SIG-M5 (cell line): ENCODE measurements around the gene SPG7.
A peak's percentile ranks its signal among the peaks of the same experiment; 100 is the strongest.

Experiments
- DNase-seq: peaks from one replicate; lab custom pipeline; 2025; lab: John Stamatoyannopoulos, UW

SPG7 gene

DNA sequence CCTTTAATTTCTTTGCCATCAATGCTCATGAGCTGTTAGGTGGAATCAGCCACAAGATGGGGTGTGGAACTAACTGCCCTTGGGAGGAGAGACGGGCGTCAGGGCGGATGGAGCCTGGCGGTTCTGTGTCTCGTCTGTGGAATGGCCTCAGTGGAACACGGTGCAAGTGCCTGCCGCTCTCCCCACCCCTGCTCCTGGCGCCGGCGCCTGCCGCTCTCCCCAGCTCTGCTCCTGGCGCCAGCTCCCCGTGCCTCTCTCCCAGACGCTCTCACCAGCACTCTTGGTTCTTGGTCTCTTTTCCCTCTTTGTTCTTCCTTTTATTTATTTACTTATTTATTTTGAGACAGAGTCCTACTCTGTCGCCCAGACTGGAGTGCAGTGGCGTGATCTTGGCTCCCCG lies 39.1 kb downstream of the SPG7 start:
- no peak for DNase-seq

DNA sequence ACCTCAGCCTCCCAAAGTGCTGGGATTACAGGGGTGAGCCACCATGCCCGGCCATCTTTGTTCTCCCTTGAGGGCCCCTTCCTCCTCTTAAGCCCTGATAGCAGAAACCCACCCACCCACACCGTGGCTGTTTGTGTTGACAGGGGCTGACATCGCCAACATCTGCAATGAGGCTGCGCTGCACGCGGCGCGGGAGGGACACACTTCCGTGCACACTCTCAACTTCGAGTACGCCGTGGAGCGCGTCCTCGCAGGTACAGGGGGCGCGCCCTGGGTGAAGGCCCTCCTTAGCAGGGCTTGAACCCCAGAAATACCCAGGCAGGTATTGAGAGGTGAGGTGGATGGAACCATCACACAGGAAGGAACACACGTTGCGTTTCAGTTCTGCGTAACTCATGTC lies 39.7 kb downstream of the SPG7 start:
- DNase-seq, result no peak

GRCh38 chr16:89548344-89549006 lies 40.3 kb downstream of the SPG7 start:
- no peak for DNase-seq

GRCh38 chr16:89549007-89549700 lies 41.0 kb downstream of the SPG7 start:
- DNase-seq, result no peak

GRCh38 chr16:89550421-89551007 lies 42.3 kb downstream of the SPG7 start:
- no peak for DNase-seq

DNA sequence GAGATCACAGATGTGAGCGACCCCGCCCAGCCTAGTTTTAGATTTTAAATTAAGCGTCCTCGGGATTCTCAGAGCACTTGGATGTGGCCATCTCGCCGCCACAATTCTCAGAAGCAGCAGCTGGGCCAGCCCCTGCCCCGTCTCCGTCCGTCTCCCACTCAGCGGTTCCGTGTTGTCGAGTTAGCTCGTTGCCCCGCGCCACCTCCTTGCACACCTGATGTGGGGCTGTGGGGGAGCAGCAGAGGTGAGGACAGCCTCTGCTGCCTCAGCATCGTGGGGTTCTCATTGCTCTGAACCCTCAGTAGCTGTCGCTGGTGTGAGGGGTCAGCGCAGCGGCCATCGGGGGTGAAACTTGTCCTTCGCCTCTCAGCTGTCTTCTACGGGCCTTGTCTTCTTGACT lies 44.1 kb downstream of the SPG7 start:
- DNase-seq, result no peak

DNA sequence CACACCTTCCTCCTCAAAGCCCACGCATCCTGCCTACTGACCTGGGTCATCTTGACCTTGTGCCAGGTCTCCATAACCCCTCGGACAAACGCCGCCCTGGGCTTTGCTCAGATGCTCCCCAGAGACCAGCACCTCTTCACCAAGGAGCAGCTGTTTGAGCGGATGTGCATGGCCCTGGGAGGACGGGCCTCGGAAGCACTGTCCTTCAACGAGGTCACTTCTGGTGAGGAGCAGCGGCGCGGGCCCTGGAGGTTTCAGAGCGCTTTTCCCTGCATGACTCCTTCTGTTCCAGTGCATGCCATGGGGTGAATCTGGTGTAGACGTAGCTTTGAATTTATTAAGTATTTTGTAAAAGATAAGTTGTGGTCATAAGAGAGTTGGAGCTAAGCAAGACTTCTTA lies 44.7 kb downstream of the SPG7 start:
- no peak for DNase-seq

GRCh38 chr16:89553733-89554132 lies 45.5 kb downstream of the SPG7 start:
- no peak for DNase-seq

- DNase-seq, result no peak
Observed at GRCh38 chr16:89554343-89554742, 46.1 kb downstream of the SPG7 start.

DNA sequence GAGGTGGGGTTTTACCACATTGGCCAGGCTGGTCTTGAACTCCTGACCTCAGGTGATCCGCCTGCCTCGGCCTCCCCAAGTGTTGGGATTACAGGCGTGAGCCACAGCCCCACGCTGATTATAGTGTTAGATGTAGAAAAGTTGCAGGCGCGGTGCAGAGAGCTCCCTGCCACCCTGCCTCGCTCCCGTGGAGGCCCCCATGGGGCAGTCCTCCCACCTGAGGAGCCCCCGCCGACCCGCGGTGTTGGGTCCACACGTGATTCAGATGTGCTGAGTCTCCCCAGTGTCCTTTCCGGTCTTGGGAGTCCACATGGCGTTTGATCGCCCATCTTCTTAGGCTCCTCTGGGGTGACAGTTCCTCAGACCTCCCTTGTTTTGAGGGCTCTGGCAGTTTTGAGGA lies 47.1 kb downstream of the SPG7 start:
- DNase-seq, result no peak

DNA sequence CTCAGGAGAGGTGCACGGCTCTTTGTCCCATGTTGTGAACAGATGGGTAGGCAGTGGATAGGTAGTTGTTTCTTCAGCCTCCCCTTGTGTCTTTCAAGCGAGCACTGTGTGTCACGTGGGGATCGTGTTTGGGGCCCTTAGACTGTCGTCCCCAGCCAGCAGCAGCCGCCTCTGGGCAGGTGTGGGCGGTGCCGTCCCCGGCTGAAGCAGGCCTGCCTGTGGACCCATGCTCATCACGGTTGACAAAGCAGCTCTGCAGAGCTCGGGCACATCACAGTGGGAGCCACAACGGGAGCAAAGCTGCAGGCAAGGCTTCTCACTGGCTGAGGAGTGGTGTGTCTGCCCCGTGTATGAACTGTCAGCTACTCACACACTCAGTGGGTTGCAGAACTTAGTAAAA lies 47.6 kb downstream of the SPG7 start:
- no peak for DNase-seq

- DNase-seq, result no peak
Observed at GRCh38 chr16:89556750-89557689, 48.8 kb downstream of the SPG7 start.

GRCh38 chr16:89557690-89558490 lies 49.7 kb downstream of the SPG7 start:
- no peak for DNase-seq

GRCh38 chr16:89560378-89561141 lies 52.4 kb downstream of the SPG7 start, which contains the start of gene RPL13:
Gene RPL13, plus strand, starts transcription at chr16:89560682. Its CDS starts 278 bp downstream, at chr16:89560960.
- DNase-seq, result peak; percentile 79

- DNase-seq, result no peak
Observed at GRCh38 chr16:89561142-89561883, 53.1 kb downstream of the SPG7 start.

DNA sequence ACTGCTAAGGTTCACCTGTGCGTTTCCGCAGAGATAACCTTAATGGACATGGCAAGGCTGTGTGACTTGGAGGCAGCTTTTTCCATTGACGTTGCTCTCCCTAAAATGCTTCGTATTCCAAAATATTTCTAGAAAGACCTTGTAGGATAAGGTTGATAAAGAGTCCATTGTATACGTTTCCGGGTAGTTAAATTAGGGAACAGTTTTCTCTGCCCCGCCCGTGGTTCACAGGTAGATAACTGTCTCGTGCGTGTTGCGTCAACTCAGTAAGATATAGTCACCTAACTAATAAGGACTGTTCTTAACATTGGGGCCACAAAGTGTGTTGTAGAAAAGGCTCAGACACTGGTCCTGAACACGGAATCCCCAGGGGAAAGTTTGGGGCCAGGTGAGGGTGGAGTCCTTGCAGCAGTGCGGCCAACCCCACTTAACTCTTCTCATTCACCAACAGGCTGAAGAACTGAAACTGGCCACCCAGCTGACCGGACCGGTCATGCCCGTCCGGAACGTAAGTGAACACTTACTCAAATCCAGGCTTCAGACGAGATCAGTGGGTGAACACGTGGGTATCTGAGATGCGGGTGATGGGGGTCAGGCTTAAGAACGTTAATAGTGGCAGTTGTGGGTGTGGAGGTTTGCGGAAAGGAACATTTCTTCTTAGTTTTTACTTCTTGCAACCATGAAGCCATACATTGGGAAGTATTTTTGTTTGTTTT lies 53.8 kb downstream of the SPG7 start:
- DNase-seq, result no peak

GRCh38 chr16:89562939-89563338 lies 54.7 kb downstream of the SPG7 start:
- no peak for DNase-seq

DNA sequence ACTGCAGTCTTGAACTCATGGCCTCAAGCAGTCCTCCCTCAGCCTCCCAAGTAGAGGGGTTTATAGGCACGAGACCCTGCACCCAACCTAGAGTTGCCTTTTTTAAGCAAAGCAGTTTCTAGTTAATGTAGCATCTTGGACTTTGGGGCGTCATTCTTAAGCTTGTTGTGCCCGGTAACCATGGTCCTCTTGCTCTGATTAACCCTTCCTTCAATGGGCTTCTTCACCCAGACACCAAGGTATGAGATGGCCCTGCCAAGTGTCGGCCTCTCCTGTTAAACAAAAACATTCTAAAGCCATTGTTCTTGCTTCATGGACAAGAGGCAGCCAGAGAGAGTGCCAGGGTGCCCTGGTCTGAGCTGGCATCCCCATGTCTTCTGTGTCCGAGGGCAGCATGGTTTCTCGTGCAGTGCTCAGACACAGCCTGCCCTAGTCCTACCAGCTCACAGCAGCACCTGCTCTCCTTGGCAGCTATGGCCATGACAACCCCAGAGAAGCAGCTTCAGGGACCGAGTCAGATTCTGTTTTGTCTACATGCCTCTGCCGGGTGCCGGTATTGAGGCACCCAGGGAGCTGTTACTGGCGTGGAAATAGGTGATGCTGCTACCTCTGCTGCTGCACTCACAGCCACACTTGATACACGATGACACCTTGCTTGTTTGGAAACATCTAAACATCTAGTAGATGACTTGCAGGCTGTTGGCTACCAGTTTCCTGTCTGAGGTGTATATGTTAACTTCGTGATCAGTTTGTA lies 55.6 kb downstream of the SPG7 start:
- DNase-seq, result no peak
